ENCODE results near the gene ANKRD12. TPM values are rescaled to one million over a fixed set of nuclear protein-coding genes. Genes with fewer than 3 reads are reported as not detected.
A peak's percentile ranks its signal among the peaks of the same experiment; 100 is the strongest.

The ANKRD12 gene
- total and polyA plus RNA-seq, 10 of the 15 experiments (the other 5 are each of a cell fraction or from before 2014, with no cell fraction given) = 5.9 to 45.7 (median 20.2) TPM

GRCh38 chr18:9136315-9137155 is at the start of gene ANKRD12 (continued):
- TF ChIP-seq TBL1XR1 (IDR thresholded peaks at IDR 0.05; ENCODE audit: low read depth, low read length) (peak; percentile 51; the same call in 1 of the 2 replicates), CBX3 (IDR thresholded peaks at IDR 0.05; ENCODE audit: borderline replicate concordance, low read depth) (no peak), HSF1 (IDR thresholded peaks at IDR 0.05; ENCODE audit: low read depth, low read length) (peak; percentile 86; the same call in 1 of the 2 replicates), MTA2 (IDR thresholded peaks at IDR 0.05; ENCODE audit: low read depth) (peak; percentile 53; the same call in 1 of the 2 replicates), CTCF (IDR thresholded peaks at IDR 0.05 in 2 of 3, conservative IDR thresholded peaks at IDR 0.05 in 1 of 3; ENCODE audit: control insufficient read depth in 2 of 3, extremely low read depth in 1 of 3, insufficient read depth in 1 of 3, low read depth in 3 of 3, low read length in 3 of 3) (no peak), TCF12 (IDR thresholded peaks at IDR 0.05; ENCODE audit: low read depth, low read length) (no peak), SPI1 (IDR thresholded peaks at IDR 0.05; ENCODE audit: borderline replicate concordance, insufficient read depth, low read depth, low read length) (no peak), BACH1 (IDR thresholded peaks at IDR 0.05; ENCODE audit: borderline replicate concordance) (peak; percentile 96), SMAD1 (IDR thresholded peaks at IDR 0.05; ENCODE audit: low read depth, partially characterized antibody) (peak; percentile 77), PML (IDR thresholded peaks at IDR 0.05; ENCODE audit: low read length) (peak; percentile 90), FOS (IDR thresholded peaks at IDR 0.05; ENCODE audit: borderline replicate concordance, extremely low read depth, insufficient read length) (peak; percentile 62), RUNX3 (IDR thresholded peaks at IDR 0.05; ENCODE audit: low read length) (peak; percentile 61), EZH2 (IDR thresholded peaks at IDR 0.05; ENCODE audit: borderline replicate concordance, control insufficient read depth, low read depth, low read length) (no peak), MLLT1 (IDR thresholded peaks at IDR 0.05) (peak; percentile 69), TCF3 (IDR thresholded peaks at IDR 0.05; ENCODE audit: borderline replicate concordance, insufficient read depth, low read depth, low read length) (no peak), POLR2AphosphoS2 (IDR thresholded peaks at IDR 0.05; ENCODE audit: low read depth, low read length) (peak; percentile 30; the same call in 1 of the 2 replicates), EGR1 (IDR thresholded peaks at IDR 0.05; ENCODE audit: borderline replicate concordance in 1 of 2, low read depth in 2 of 2, low read length in 2 of 2) (0 out of 3 replicates have a peak, but pooled peaks of 1 of the 2 experiments have one; percentile 20), IRF3 (IDR thresholded peaks at IDR 0.05) (peak; percentile 36; the same call in 1 of the 2 replicates), CHD2 (IDR thresholded peaks at IDR 0.05; ENCODE audit: borderline replicate concordance, low read depth, low read length) (peak; percentile 77), FOXK2 (IDR thresholded peaks at IDR 0.05) (peak; percentile 96), NBN (IDR thresholded peaks at IDR 0.05) (peak; percentile 92)

Measured in GM12878 (cell line).